NCI-H1436 treated with DMSO at 0.1 percent for 48 hours (cell line): ENCODE data around the gene XPO5.
"Not testable (repeated sequence)": the region's sequence is repeated elsewhere in the genome, so short reads cannot be mapped to it uniquely, and the experiment has no call there.

Source experiments
- DNase-seq: peaks from one replicate; lab custom pipeline; 2025; lab: John Stamatoyannopoulos, UW

XPO5 gene

GRCh38 chr6:43584892-43585570 is 9.2 kb upstream of the XPO5 start:
- no peak for DNase-seq

- no peak for DNase-seq
Observed at GRCh38 chr6:43582911-43583310, 7.1 kb upstream of the XPO5 start.

DNA sequence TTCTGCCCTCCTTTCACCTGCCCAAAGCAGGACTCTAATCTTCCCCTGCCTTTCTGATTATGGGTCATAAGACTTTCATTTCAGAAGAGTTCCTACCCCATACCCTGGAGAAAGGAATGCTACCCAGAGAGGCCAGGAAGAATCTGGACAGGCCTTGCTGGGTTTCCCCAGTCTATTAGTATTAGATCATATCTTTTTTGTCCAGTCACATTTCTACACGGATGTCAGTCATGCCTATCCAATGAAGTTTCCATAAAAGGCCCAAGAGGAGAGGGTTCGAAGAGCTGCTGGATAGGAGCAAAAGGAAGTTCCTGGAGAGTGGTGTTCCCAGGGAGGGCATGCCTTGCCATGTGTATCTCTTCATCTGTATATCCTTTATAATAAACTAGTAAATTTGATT is 3.3 kb upstream of the XPO5 start:
- no peak for DNase-seq

DNA sequence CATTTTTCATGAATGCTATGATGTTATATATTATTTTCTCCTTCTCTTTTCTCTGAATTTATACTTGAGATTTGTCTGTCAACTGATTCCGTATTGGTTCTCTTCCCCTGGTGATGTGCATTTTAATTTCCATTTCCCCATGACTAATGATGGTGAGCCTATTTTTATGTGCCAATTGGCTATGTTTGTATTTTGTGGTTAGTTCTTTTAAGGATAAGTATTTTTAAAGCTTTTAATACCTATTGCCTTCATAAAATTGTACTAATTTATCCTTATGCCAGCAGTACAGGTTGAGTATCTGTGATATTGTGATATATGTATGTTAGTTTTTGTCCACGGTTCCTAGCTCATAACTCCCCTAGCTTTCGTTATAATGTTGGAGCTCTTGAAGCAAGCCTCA is 2.9 kb upstream of the XPO5 start:
- DNase-seq = no peak

DNA sequence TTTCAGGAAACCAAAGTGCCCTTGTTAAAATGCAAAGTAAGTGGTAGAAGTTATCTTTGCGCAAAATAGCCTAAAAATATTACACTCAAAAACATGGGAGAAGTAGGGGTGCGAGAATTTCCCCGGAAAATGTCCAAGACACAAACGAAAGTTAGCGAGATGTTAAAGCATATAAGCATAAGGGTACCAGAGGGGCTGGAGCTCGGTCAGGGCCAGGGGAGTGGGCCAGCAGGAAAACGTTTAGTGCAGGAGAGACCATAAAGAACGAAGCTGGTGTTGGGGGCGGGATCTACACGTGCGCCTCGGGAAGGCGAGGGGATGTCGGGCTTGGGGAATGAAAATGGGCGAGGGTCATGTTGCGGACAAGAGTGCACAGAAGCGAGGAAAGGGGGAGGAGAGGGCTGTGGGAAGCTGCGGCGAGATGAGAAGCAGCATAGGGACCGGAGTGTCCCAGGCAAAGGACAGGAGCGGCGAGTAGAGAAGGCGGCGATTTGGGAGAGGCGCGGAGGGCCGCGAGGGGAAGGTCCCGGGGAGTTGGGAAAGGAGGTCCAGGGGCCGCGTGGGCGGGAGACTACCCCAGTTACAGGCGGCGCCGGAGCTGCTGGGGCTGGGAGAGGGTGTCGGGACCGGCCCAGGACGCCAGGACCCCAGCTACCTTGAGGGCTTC is 600 bp downstream of the XPO5 start:
- no peak for DNase-seq

DNA sequence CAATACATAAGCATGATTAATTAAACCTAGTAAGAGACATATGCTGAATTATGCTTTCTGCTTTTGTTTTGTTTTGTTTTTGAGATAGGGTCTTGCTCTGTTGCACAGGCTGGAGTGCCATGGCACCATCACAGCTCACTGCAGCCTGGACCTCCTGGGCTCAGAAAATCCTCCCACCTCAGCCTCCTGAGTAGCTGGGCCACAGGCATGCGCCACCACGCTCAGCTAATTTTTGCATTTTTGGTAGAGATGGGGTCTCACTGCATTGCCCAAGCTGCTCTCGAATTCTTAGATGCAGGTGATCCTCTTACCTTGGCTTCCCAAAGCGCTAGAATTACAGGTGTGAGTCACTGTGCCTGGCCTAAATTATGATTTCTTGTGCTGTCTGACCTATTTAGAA is 3.8 kb downstream of the XPO5 start:
- DNase-seq = no peak

GRCh38 chr6:43570876-43571441 is 4.9 kb downstream of the XPO5 start:
- DNase-seq = no peak

DNA sequence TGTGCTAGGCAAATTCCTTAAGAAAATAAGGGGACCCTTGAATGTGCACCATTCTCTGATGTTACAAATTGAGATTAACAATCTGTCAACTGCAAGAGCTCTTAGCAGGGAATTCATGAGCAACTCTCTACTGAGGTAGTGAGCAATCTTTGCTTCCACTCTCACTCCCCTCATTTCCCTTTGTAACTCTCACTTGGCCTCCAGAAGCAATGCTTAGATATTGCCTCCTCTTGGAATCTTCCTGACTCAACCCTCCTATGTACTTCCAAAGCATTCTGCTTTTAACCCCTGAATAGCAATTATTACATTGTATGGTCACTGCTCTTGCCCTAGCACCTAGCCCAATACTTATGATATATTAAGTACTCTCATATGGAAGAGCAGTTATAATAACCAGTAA is 16.5 kb downstream of the XPO5 start:
- no peak for DNase-seq

DNA sequence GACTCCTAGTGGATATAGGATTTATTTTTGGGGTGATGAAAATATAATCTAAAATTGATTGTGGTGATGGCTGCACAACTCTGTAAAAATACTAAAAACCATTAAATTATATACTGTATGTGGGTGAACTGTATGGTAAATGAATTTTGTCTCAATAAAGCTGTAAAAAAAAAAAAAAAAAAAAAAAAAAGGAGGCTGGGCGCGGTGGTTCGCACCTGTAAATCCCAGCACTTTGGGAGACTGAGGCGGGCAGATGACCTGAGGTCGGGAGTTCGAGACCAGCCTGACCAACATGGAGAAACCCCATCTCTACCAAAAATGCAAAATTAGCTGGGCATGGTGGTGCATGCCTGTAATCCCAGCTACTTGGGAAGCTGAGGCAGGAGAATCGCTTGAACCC is 18.2 kb downstream of the XPO5 start:
- not testable (repeated sequence) for DNase-seq

- no peak for DNase-seq
Observed at GRCh38 chr6:43547222-43547621, 28.6 kb downstream of the XPO5 start.

DNA sequence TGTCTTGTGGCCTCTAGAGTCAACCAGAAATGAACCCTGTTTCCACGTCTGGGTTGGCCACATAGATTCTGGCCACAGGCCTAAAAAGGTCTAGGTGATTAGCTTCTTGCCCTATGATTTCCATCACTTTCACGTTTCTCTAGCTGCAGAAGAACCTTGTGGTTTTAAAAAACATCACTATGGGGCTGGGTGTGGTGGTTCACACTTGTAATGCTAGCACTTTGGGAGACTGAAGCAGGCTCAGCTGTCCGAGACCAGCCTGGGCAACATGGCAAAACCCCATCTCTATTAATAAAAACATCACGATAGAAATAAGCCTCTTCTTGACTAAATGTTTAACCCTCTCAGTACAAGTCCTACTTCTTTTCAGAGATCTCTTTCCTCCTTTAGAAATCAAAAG is 31.4 kb downstream of the XPO5 start:
- no peak for DNase-seq

- DNase-seq = no peak
Observed at GRCh38 chr6:43541774-43542471, 33.9 kb downstream of the XPO5 start.

DNA sequence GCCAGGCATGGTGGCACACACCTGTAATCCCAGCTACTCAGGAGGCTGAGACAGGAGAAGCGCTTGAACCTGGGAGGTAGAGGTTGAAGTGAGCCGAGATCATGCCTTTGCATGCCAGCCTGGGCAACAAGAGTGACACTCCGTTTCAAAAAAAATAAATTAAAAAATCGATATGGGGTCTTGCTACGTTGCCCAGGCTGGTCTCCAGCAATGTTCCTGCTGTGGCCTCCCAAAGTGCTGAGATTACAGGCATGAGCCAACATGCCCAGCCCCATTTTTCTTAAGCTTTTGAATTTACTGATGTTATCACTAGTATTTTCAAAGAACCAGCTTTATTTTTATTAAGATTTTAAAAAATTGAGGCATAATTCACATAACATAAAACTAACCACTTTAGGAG is 35.3 kb downstream of the XPO5 start:
- DNase-seq = no peak

- not testable (repeated sequence) for DNase-seq
Observed at GRCh38 chr6:43539409-43539808, 36.4 kb downstream of the XPO5 start.

DNA sequence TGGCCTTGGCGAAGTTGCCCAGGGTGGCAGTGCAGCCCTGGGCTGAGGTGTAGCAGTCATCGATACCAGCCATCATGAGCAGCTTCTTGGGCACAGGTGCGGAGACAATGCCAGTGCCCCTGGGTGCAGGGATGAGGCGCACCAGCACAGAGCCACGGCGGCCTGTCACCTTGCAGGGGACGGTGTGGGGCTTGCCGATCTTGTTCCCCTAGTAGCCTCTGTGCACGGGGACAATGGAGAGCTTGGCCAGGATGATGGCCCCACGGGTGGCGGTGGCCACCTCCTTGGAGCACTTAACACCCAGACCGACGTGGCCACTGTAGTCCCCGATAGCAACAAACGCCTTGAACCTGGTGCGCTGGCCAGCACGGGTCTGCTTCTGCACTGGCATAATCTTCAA is 36.9 kb downstream of the XPO5 start:
- not testable (repeated sequence) for DNase-seq

GRCh38 chr6:43532201-43532600 is 43.6 kb downstream of the XPO5 start:
- no peak for DNase-seq

GRCh38 chr6:43524483-43524961 is 51.3 kb downstream of the XPO5 start:
- no peak for DNase-seq

DNA sequence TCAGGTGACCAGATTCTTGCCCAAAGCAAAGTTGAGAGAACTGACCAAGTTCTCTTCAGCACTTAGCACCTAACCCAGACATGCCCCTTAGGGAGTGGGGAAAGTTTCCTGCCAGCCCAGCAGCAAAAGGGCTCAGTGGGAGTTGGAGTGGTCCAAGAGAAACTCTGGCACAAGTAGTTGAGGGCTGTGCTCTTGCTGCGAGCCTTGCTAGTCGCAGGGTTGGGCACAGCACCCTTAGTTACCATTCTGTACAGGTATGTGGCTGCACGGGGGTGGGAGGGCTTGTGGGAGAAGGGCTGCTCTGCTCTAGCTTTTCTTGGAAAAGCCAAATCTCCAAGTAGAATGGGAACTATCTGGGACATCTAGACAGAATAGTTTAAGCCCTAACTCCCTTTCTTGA is 52.6 kb downstream of the XPO5 start:
- DNase-seq = no peak

GRCh38 chr6:43522547-43523261 is 53.1 kb downstream of the XPO5 start:
- no peak for DNase-seq

DNA sequence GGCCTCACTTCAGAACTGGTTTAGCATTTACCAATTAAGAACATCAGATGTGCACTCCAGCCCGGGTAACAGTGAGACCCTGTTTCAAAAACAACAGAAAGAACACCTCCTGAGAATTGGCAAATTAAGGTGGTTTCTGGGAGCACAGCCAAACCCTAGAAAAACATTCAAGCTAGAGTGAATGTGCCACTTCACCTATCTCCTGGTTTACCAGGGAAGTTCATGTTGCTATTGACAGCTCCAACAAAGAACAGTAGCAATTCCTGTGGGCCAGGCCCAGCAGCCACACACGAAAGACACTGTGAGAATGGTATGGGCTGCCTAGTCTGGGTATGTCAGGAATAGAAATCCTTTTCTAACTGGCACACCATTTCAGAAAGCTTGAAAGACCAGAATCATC is 54.0 kb downstream of the XPO5 start:
- DNase-seq = no peak

DNA sequence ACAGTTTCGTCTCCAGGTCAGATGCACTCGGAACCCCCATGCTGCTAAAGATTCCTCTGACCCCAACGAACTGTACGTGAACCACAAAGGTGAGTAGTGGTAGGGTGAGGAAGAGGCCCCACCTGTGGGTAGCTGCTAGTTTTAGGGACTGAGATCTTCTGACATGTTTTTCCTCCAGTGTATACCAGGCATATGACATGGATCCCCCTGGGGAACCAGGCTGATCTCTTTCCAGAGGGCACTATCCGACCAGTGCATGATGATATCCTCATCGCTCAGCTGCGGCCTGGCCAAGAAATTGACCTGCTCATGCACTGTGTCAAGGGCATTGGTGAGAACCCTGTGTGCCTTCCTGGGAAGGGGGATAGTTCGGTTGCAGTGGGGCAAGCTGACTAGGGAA is 55.7 kb downstream of the XPO5 start:
- no peak for DNase-seq
